ENCODE data around the gene SLC16A9.
"Not testable (repeated sequence)": the region's sequence is repeated elsewhere in the genome, so short reads cannot be mapped to it uniquely, and the experiment has no call there.

The SLC16A9 gene

DNA sequence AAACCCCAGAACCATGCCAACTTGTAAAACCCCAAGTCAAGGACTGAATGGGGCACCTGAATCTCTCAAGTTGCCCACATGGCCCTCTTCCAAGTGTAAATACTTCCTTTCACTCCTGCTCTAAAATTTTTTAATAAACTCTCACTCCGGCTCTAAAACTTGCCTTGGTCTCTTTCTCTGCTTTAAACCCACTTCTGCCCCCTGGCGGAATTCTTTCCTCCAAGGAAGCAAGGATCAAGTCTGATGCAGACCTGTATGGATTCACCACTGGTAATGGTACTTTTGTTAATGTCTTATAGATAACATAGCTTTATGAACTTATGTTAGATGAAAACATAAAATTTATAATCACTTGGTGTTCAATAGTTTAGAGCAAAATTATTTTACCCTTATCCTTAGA, 33.8 kb downstream of the SLC16A9 start:
- no peak for DNase-seq (ENCODE audit: low read depth)

DNA sequence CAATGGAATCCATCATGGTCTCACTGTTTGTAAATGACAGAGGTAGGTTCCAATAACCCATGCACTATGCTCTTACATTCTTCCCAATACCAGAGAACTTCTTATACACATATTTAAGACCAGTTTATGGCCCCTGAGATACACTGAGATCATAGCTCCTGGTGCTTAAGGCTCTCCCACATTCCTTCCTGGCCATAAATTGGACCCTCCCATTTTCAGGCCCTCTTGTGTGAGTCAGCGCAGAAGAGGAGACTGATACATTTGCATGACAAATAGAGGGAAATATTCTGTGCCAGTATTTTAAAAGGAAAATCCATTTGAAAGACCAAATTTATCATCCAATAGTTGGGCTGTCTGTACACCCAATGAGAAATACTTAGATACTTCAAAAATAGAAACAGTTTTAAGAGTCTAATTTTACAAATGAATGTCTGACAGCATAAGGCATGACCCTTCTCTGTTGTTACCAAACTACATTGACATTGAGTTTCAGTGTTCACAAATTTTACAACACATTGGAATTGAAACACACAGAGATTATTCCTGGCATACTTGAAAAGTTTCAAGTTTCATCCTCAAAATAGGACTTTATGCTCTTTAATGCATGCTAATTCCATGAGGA, 35.3 kb downstream of the SLC16A9 start:
- DNase-seq (ENCODE audit: low read depth) = no peak

DNA sequence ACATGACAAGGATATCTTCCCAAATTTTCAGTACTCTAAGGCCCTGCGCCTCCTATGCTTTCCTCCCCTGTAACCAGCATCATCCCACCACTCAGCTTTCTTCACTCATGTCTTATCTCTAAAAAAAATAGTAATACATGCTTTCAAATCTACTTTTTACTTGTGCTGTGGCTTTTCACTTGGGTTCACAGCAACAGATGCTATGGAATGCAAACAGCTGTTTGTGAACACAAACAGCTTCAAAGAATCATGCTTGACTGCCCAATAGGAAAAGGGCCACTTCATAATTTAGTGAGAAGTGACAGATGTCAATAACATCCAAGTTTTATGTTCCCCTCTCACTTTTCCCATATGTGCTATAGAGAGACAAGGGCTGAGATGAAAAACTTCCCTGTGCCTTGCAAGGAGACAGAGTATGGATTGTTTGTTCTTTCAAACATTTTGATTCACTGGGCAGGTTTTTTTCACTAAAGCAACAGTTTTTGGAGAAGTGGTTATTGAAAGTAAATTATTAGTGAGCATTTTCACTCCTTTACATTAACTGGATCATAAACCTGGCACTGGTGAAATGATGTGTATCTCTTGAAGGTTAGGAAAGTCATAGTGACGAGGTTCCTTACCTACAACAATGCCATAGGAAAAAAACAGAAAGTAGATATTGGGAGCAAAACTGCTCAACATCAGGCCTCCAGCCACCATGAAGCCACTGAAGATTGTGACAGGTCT, 37.3 kb downstream of the SLC16A9 start:
- no peak for DNase-seq (ENCODE audit: low read depth)

DNA sequence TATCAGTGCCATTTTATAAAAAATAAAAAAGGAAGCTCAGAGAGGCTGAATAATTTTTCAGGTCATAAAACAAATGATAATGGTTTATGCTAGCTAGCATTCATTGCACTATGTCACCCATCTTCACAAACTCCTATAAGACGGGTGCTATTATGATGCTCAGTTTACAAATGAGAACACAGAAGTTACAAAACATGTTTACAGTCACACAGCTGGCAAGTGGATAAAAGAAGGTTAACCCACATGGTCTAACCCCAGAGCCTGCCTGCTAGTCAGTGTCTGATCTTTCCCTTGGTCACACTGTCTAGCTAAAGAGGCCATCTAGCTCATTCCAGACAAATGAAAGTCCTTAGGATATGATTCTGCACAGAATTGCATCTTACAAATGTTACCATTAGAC, 39.4 kb downstream of the SLC16A9 start:
- no peak for DNase-seq (ENCODE audit: low read depth)

DNA sequence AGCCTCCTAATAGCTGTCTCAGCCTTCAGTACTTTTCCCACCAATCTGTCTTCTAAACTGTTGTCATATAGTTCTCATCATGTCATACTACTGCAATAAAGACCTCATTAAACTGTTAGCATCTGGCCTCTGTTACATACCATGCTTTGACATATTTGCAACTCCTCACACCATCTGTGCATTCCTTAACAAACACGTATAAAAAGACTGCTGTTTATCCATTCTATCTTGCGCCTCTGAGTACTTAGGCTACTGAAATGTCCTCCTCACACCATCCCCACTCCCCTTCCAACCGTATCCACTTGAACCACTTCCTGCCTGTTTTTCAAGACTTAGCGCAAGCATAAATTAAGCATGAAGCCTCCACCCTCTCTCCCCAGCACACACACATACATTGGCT, 41.6 kb downstream of the SLC16A9 start:
- DNase-seq (ENCODE audit: low read depth) = no peak

DNA sequence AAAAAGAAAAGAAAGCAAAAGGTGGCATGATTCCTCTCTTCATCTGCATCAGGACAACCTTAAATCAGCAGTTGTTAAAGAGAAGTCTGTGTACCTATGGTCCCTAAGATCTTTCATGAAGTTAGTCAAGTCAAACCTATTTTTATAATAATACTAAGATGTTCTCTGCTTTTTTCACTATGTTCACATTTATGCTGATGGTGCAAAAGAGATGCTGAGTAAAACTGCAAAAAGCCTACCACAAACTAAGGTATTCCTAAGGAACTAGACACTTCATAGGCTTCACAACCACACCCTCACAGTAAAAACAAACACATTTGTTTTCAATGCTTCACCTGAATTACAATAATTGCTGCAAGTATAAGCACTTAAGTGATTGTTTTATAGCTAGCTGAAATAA, 43.3 kb downstream of the SLC16A9 start:
- no peak for DNase-seq (ENCODE audit: low read depth)

DNA sequence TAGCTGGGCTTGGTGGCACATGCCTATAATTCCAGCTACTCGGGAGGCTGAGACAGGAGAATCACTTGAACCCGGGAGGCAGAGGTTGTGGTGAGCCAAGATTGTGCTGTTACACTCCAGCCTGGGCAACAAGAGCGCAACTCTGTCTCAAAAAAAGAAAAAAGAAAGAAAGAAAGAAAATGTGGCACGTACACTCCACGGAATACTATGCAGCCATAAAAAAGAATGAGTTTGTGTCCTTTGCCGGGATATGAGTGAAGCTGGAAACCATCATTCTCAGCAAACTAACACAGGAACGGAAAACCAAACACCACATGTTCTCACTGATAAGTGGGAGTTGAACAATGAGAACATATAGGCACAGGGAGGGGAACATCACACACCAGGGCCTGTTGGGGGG, 46.4 kb downstream of the SLC16A9 start:
- not testable (repeated sequence) for DNase-seq (ENCODE audit: low read depth)

DNA sequence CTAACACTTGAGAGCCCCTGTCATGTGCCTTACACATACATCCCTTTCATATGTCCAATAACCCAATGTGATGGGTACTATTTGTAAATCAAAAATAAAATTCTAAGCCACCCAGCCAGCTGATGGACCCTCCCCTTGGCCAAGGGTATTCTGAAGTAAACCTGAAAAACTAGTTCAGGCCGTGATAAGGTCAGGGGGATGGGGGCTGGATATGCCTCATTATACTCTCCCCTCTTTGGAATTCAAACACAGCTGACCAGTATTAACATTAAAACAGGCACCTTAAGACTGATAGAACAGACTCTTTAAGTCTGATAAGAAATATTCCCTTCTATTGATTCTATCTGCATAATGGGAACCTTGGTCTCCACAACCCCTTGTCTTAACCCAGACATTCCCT, 51.9 kb downstream of the SLC16A9 start:
- DNase-seq (ENCODE audit: low read depth) = no peak

DNA sequence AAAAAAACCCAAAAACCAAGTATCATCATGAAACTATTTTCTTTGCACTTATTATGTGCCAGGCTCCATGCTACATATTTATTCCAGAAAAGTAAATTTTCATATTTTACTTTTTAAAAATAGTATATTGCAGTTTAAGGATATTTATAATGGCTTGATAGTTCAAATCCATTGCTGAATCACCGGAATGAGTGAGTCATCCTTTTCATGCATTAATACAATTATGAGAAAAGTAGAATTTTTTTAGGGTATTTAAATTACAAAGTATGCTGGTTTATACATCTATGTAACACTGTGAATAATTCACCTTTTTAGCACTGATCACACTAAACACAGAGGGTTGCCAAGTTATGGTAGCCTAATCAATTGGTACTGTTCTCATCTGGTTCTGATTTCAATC, 54.3 kb downstream of the SLC16A9 start:
- no peak for DNase-seq (ENCODE audit: low read depth)

DNA sequence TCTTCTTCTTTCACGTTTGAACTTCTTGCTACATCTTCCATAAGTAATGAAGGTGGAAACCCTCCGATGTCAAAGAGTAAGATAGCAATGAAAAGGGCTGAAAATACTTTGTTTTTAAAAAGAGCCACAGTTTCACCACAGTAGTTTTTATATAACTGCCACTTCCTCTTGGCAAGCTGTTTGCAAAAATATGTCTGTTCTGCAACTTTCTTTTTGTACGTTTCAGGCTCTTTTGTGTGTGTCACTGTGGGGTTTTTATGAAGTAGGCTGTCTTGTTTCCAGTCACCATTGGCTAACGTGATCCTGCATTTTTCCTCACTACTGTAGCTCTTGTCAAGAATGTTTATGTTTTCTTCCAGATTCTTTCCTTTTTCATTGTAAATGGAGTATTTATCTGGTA, 55.6 kb downstream of the SLC16A9 start:
- no peak for DNase-seq (ENCODE audit: low read depth)

DNA sequence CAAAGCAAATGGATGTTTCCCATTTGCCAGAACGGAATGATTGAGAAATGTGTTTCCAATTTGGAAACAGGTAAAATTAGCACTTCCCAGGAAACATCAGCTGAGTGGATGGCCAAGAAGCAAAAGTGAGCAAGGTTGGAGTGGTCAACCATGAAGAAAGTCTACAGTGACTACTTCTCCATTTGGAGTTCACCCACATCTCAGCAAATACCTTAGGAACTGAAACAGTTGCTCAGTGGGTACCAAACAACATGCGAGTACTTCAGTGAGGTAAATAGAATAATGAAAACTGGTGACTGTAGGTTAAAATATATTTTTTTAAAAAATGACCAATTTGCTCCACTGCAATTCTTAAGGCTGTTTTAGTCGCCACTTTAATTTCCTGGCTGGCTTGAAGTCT, 57.7 kb downstream of the SLC16A9 start:
- no peak for DNase-seq (ENCODE audit: low read depth)

DNA sequence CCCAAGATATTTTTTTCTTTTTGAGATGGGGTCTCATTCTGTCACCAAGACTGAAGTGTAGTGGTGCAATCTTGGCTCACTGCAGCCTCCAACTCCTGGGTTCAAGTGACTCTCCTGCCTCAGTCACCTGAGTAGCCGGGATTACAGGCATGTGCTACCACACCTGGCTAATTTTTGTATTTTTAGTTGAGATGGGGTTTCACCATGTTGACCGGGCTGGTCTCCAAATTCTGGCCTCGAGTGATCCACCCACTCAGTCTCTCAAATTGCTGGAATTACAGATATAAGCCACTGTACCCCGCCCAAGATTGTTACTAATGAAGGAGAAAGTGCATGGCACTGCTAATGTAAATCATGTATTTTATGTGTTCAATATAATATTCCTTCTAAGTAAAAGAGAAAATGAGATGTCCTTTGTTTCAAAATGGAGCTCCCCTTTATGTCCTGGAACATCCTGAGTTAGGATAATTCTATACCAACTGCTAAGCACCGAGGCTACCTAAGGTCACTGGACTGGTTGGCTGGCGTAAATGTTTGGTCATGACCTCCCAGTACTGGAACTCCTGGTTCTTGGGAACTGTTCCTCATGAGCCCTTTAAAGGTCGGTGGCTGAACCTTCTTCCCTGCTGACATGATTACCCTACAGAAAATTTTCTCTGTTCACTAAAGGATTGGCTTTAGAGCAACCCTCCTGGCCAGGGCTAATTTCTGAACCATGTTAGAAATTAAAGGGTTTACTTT, 59.9 kb downstream of the SLC16A9 start:
- no peak for DNase-seq (ENCODE audit: low read depth)

DNA sequence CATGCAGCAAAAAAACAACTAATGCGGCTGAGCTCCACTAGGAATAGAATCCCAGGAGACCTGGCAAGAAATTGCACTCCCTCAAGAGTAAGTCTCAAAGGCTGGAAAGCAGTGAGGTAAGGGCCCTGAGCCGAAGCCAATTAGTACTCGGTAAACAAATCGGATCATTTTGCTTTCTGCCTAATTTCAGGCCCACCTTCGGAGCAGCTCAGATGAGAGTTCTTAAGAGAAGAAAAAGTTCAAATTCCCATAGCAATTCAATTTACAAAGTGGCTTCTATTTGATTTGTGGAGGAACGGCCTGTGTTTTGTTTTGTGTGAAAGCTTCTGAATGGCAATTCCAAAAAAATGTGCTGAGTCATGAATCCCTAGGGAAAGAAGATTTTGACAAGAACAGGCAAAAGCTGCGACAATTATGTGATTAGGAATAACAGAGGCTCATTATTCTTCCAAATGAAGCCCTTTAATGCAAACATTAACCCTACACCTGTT, 60.9 kb downstream of the SLC16A9 start:
- DNase-seq (ENCODE audit: low read depth) = no peak

DNA sequence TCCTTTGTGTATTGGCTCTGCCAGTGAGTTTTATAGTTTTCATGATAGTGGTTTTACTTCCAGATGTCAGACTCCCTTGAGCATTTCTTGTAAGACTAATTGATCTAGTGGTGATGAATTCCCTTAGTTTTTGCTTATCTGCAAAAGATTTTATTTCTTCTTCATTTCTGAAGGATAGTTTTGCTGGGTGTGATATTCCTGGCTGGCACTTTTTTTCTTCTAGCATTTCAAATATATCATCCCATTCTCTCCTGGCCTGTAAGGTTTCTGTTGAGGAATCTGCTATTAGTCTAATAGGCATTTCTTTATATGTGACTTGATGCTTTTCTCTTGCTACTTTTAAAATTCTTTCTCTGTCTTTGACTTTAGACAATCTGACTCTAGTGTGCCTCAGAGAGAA, 64.8 kb downstream of the SLC16A9 start:
- DNase-seq (ENCODE audit: low read depth) = no peak

DNA sequence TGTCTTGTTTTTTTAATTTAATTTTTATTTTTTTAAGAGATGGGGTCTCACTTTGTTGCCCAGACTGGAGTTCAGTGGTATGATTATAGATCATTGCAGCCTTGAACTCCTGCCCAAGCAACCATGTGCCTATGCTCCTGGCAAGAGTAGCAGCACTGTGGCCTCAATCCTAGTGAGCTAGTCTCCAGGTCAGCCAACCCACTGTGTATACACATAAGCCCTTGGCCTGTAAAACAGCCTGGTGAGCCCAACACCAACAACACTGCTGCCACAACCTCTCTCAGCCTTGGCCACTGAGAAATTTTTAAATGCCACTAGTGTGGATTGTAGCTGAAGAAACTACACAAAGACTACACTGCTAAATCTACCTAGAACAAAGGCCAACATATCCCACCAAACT, 68.0 kb downstream of the SLC16A9 start:
- DNase-seq (ENCODE audit: low read depth) = not testable (repeated sequence)

DNA sequence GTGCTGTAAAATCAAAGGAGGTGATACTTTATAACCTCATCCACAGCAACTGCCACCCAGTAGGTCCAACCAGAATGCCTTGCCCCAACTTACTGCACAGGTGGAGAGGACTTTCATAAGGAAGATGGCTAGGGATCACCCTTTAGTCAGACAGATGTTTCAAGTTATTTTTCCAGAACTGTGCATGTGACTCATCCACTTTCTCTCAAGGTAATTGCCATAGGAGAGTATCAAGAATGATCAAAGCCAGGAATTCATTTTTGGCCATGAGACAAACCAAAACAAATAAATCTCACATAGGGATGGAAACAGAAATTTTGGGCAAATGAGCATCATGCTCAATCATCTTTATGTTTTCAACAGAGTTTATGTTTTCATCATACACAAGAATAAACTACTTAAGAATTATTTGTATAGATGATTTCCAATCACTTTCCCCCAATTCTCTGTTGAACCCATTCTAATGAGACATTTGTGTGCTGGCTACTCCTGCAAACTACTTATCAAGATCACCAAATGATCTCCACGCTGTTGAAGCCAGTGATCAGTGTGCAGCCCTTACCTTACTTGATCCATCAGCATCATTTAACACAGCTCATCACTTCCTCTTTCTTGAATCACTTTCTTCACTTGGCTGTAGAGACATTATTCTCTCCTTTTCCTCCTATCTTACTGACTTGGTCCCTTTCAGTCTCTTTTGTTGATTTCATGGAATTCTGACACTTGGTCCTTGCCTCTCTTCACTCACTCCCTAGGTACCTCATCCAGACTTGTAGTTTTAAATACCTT, 74.0 kb downstream of the SLC16A9 start:
- DNase-seq (ENCODE audit: low read depth) = no peak

DNA sequence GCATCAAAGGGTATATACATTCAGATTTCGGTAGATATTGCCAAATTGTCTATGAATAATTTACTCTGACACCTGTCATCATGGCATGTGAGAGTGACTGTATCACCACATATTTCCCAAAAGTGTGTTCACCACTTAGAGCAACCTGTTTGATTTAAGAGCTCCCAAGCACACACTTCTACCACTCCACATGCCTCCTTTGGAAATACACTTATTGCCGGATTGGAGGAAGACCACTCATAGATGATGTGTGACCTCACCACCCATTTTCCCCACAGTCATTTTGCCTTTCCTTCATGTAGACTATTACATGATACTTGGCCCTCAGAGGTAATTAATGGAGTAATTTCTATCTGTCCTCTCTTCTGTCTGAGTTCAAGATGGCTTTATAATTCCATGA, 75.5 kb downstream of the SLC16A9 start:
- DNase-seq (ENCODE audit: low read depth) = no peak

DNA sequence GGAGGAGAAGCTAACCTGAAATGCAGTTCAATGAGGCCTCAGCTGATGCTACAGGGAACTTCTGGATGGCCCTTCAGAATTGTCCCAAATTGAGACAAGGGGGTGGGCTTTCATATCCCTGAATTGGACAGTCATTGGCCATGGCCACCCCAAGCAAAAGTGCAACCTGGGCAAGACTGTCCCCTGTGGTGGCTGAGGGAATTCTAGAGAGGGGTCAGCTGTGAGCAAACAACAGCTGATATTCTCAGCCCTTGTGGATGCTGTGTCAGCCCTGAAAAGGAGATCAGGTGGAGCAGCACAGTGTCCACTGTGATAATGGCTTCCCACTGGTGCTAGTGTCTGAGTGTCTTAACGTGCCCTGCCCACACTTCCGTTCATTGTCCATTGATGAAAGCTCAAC, 76.6 kb downstream of the SLC16A9 start:
- DNase-seq (ENCODE audit: low read depth) = no peak

DNA sequence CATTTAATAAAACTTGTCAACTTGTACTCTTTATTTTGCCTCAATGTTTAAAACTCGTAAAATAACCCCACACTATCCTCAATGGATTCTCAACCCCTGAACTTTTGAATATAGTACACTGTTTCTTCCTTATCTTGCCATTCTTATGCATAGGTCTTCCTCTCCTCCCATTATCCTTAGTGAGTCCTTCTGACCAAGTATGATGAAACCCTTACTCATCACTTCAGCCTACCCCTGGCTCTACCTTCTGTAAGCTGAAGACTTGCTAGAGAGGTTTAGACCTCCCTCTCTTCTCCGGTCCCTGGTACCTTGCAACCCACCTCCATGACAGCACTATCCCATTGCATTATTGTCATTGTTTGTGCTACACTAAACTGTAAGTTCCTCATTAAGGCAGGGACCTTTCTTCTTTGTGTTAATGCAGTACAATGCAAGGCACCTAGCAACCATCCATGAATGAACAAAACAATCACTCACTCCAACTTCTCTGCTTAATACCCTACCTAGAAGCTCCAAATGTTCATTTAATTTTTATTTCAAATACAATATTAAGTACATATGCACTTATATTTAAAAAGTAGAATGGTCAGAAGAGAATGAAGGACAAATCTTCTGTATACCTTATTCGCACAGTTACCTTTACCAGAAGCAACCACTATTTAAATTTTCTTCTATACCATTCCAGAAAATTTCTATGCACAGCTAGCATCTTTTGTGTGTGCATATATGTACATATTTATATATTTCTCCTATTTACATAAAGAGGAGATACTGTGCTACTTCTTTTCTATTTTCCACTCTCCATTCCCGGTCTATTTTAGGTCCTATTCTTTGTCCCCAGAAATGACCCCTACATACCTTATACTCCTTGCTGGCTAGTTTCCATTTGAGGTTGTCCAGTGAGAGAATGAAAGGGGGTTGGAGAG, 77.5 kb downstream of the SLC16A9 start:
- no peak for DNase-seq (ENCODE audit: low read depth)

DNA sequence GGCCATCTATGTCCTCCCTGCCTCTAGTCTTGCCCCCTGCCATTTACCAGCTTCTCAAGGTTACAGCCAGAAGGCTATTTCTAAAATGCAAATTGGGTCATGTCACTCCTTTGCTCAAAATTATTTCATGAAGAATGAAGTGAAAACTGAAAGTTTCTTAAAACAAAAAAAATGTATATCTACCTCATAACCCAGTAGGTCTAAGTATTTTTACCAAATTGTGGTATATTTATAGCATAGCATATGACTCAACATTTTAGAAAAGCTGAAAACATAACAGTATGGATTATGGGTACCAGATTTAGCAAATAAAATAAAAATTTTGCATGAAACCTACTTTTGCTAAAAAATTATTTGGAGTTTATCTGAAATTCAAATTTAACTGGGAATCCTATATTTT, 78.4 kb downstream of the SLC16A9 start:
- no peak for DNase-seq (ENCODE audit: low read depth)

DNA sequence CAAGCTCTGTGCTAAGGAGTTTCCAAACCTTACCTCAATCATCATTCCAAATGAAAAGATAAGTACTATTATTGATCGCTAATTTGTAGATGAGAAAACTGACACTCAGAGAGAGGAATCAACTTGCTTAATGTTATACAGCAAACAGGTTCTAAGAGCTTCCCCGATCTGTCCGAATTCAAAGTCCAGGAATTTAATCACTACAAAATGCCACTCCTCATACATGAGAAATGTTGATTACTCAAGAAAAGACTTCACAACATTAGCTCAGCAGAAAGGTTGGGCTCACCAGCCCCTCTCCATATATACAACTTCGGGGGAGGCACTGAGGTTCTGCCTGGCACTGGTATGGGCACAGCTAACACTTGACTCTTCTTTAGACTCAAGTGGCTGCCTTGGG, 80.7 kb downstream of the SLC16A9 start:
- no peak for DNase-seq (ENCODE audit: low read depth)
